Lower leg skin (tissue), 3 donors: ENCODE results near the gene NRF1.

Experiments
- CTCF ChIP-seq, 3 donors: fragments of 450-650 bp; IDR thresholded peaks; one replicate each; pipeline ENCODE4 v1.5.1; 2016; ENCODE audit warnings: antibody characterized with exemption in 3 of 3, mild to moderate bottlenecking in 3 of 3, moderate library complexity in 2 of 3
- POLR2A ChIP-seq, 2 donors: fragments of 450-650 bp; IDR thresholded peaks; one replicate each; pipeline ENCODE4 v1.6.1; 2016 to 2017; ENCODE audit warnings: antibody characterized with exemption in 2 of 2, mild to moderate bottlenecking in 1 of 2, moderate library complexity in 1 of 2

GRCh38 chr7:129754406-129754805, 142.9 kb downstream of the NRF1 start:
- no peak for TF ChIP-seq CTCF (IDR thresholded peaks at IDR 0.05)
- TF ChIP-seq POLR2A (IDR thresholded peaks at IDR 0.05) = no peak
